ENCODE results near the gene ATP6V1B1.

The ATP6V1B1 gene

DNA sequence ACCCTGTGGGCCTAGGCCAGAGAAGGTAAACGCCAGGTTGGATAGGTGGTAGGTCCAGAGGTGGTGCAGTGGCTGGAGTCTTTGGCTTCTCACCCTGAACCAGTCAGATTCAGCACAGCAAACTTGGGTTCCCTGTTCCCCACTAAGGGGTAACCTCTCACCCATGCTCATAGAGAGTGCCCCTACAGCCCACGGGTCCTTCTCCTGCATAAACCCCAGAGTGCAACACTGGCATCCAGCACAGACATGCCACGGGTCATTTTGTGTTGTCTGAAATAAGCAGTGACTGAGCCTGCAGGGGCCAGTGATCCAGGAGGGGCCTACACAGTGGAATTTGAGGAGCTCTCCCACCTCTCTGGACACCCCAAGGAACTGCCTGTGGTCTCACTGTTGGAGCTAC, 40.5 kb upstream of the ATP6V1B1 start:
- TF ChIP-seq, protein P1, sequence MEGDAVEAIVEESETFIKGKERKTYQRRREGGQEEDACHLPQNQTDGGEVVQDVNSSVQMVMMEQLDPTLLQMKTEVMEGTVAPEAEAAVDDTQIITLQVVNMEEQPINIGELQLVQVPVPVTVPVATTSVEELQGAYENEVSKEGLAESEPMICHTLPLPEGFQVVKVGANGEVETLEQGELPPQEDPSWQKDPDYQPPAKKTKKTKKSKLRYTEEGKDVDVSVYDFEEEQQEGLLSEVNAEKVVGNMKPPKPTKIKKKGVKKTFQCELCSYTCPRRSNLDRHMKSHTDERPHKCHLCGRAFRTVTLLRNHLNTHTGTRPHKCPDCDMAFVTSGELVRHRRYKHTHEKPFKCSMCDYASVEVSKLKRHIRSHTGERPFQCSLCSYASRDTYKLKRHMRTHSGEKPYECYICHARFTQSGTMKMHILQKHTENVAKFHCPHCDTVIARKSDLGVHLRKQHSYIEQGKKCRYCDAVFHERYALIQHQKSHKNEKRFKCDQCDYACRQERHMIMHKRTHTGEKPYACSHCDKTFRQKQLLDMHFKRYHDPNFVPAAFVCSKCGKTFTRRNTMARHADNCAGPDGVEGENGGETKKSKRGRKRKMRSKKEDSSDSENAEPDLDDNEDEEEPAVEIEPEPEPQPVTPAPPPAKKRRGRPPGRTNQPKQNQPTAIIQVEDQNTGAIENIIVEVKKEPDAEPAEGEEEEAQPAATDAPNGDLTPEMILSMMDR (IDR thresholded peaks at IDR 0.05; ENCODE audit: control insufficient read depth, insufficient read depth, low read depth, low read length, missing control alignments), result no peak
- H3K4me3 ChIP-seq (ENCODE audit: control insufficient read depth, low read depth, low read length), result no peak overlapping the region
- no peak for DNase-seq (ENCODE audit: low read depth)

DNA sequence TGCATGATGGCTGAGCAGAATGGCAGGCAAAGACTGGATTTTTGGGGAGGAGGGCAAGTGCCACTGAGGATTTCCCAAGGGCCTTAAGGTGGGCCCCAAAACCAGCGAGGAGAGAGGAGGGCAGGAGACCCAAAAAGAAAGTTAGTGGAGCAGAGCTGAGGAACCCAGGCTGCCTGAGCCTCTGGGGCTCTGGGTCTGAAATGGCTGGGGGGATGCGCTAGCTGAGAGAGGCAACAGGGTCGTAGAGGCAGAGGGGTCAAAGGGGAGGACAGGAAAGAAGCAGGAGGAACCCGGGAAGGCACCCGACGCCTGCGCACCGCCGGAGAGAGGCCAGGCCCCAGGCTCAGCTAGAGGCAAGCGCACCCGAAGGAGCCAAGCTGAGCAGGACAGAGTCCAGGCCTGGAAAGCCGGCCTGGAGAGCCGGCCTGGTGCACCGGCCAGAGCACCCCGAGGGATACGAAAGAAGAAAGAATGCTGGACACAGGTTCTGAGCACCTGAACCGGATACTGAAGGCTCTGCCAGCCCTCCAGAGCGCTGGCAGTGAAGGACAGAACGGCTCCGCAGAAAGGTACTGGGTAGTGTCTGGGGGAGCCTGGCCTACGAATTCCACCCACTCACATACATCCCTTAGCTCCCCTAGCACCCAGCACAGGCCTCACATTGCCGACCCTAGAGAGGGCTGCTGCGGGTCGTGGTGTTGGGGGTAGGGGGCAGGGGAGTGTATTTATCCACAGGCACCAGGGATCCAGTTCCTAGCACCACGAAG, 39.5 kb upstream of the ATP6V1B1 start:
- no peak overlapping the region for H3K4me3 ChIP-seq (ENCODE audit: control insufficient read depth, low read depth, low read length)
- no peak for DNase-seq (ENCODE audit: low read depth)
- TF ChIP-seq, protein P1 (IDR thresholded peaks at IDR 0.05; ENCODE audit: control insufficient read depth, insufficient read depth, low read depth, low read length, missing control alignments), result no peak

DNA sequence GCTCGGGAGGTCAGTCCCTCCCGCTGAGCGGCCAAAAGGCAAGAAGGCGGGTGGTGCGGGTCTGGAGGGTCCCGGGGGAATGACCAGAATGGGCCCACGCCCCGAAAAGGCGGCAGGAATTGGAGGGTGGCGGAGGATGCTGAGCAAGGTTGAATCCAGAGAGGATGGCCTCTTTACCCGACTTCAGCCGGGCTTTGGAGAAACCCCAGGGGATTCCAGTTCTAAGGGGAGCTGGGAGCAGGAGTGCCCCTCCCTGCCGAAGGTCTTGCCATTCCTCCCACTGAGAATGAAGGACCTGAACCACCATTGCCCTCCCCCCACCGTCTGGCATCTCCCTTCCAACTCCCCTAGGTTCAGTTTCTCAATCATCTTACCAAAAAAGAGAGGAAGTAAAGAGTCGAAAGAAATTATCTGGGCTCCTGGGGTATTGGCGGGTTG, 38.9 kb upstream of the ATP6V1B1 start:
- H3K4me3 ChIP-seq (ENCODE audit: control insufficient read depth, low read depth, low read length), result no peak overlapping the region
- no peak for DNase-seq (ENCODE audit: low read depth)
- TF ChIP-seq, protein P1 (IDR thresholded peaks at IDR 0.05; ENCODE audit: control insufficient read depth, insufficient read depth, low read depth, low read length, missing control alignments), result no peak

DNA sequence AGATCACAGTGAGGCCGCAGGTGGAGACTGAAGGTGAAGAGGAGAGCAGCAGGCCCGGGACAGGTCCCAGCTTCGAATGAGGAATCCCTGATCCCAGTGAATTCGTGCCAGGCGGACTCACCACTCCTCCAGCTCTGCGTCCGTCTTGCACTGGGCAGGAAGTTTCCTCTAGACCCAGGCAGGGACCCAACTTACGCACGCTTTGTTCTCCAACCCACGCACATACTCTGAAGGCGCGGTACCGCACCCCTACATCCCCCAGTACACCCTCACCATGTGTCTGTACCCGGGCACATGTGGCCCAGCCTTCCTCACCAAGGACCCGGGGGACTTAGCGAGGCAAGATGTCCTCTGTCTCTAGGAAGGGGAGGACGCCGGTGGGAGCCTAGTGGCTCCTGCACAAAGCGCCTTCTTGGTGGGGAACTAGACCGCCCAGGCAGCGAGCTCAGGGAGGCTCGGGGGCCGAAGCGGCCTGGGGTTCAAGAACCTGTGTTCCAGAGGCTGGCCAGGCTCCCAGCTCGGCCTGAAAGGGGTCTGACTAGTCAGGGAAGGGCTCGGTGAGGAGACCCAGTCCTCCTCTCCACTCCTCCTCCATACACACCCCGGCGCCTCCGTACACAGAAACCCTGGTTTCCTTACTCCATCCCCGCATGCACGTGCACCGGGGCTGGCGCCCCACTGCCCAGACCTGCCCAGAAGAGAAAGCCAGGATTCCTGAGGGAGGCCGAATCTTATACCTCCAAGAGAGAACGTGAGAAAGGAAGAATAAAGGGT, 38.3 kb upstream of the ATP6V1B1 start:
- TF ChIP-seq, protein P1 (IDR thresholded peaks at IDR 0.05; ENCODE audit: control insufficient read depth, insufficient read depth, low read depth, low read length, missing control alignments), result no peak
- H3K4me3 ChIP-seq (ENCODE audit: control insufficient read depth, low read depth, low read length), result no peak overlapping the region
- no peak for DNase-seq (ENCODE audit: low read depth)

DNA sequence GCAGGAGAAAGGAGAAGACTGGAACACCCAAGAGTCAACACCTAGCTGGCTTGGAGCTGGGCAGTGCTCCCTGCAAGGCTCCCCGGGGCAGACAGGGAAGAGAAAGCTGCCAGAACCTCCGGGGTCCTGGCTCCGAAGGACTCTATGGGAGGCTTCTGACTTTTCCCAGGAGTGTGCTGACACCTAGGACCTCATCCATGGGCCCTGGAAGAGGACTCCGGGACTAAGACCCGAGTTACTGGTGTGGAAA, 37.8 kb upstream of the ATP6V1B1 start:
- DNase-seq (ENCODE audit: low read depth), result no peak
- TF ChIP-seq, protein P1 (IDR thresholded peaks at IDR 0.05; ENCODE audit: control insufficient read depth, insufficient read depth, low read depth, low read length, missing control alignments), result no peak
- no peak overlapping the region for H3K4me3 ChIP-seq (ENCODE audit: control insufficient read depth, low read depth, low read length)

DNA sequence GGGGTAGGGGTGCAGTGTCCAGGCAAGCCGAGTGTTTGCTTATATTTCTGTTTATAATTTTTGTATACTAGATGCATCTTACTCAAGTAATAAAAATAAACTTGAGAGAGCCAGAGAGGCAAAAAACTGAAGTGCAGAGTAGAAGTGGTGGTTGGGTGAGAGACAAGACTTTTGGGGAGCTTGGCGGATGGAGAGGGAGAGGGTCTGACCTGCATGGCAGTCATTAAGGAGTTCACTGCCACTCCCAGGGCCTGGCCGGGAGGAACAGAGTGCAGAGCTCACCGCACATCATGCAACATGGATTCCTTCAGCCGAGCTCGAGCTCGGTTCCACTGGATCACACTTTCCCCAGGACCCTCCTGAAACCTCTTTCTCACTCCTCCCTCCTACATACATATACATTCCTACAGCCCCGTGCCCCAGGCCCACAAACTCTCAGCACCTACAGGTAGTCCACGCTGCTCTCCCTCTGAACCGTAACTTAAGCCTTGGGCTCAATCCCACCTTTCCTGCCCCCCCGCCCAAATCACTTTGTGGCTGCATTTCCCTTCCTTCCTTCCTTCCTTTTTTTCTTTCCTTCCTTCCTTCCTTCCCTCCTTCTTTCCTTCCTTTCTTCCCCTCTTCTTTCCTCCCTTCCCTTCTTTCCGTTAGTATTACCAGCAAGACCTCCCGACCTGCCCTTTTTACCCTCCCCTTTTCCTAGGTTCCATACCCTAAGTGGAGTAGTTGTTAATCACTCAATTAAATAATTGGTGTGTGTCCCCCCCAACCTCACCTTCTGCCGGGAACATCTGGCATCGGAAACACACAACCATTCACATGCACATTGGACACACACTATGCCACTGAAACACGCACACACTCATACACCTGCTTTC, 37.1 kb upstream of the ATP6V1B1 start:
- H3K4me3 ChIP-seq (ENCODE audit: control insufficient read depth, low read depth, low read length), result no peak overlapping the region
- DNase-seq (ENCODE audit: low read depth), result no peak
- TF ChIP-seq, protein P1 (IDR thresholded peaks at IDR 0.05; ENCODE audit: control insufficient read depth, insufficient read depth, low read depth, low read length, missing control alignments), result no peak

Data from AG09309 (cell line).